SK-N-SH (cell line): ENCODE measurements around the gene S1PR5.

ENCODE experiments used
- FOXM1 ChIP-seq: IDR thresholded peaks from 2 replicates; pipeline ENCODE4 v1.4.0; 2012; ENCODE audit warnings: low read depth, mild to moderate bottlenecking
- MXI1 ChIP-seq: IDR thresholded peaks from 2 replicates; pipeline ENCODE4 v1.6.1; 2012; ENCODE audit warnings: mild to moderate bottlenecking, low read depth, low read length, improper control_type of control experiment
- RCOR1 ChIP-seq: fragments of 150-350 bp; IDR thresholded peaks from 2 replicates; pipeline ENCODE4 v1.6.1; 2017; ENCODE audit warnings: antibody characterized with exemption, low read length
- TAF1 ChIP-seq: IDR thresholded peaks from 2 replicates; pipeline ENCODE4 v1.6.1; 2012; ENCODE audit warnings: low read depth, mild to moderate bottlenecking, low read length, moderate library complexity, borderline replicate concordance
- TCF12 ChIP-seq: IDR thresholded peaks from 2 replicates; pipeline ENCODE4 v1.4.0; 2012
- TF ChIP-seq, protein P1 (sequence below): fragments of 150-350 bp; IDR thresholded peaks from 2 replicates; pipeline ENCODE4 v1.6.1; 2016; ENCODE audit warnings: mild to moderate bottlenecking, low read depth, low read length
- TF ChIP-seq, protein P2 (sequence below): fragments of 200-600 bp; sonication (generic); IDR thresholded peaks from 2 replicates; pipeline ENCODE4 v1.6.1; 2017; ENCODE audit warnings: antibody characterized with exemption, mild to moderate bottlenecking, moderate library complexity
- TF ChIP-seq, protein P3 (sequence below): IDR thresholded peaks from 2 replicates; pipeline ENCODE4 v1.6.1; 2012; ENCODE audit warnings: mild to moderate bottlenecking, low read depth, low read length, moderate library complexity
- TF ChIP-seq, protein P4 (sequence below): IDR thresholded peaks from 2 replicates; pipeline ENCODE4 v1.4.0; 2012; ENCODE audit warnings: low read depth

DNA sequence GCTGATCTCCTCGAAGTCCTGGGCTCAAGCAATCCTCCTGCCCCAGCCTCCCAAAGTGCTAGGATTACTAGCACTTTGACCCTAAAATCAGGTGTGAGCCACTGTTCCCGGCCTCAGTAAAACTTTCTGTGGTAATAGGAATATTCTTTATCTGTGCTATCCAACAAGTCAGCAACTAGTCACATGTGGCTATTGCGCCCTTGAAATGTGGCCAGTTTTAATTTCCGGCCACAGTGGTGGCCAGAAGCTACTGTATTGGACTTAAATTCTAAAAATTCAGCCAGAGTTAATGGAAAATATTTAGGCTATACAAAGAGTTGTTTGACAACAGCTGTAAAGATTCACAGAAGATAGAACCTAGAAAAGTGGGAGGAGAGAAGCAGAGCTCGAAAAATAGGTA lies 44.1 kb downstream of the S1PR5 start:
- TF ChIP-seq, protein P1, sequence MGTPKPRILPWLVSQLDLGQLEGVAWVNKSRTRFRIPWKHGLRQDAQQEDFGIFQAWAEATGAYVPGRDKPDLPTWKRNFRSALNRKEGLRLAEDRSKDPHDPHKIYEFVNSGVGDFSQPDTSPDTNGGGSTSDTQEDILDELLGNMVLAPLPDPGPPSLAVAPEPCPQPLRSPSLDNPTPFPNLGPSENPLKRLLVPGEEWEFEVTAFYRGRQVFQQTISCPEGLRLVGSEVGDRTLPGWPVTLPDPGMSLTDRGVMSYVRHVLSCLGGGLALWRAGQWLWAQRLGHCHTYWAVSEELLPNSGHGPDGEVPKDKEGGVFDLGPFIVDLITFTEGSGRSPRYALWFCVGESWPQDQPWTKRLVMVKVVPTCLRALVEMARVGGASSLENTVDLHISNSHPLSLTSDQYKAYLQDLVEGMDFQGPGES, result no peak
- TF ChIP-seq RCOR1, result no peak
- no peak for TF ChIP-seq MXI1
- TF ChIP-seq, protein P2, sequence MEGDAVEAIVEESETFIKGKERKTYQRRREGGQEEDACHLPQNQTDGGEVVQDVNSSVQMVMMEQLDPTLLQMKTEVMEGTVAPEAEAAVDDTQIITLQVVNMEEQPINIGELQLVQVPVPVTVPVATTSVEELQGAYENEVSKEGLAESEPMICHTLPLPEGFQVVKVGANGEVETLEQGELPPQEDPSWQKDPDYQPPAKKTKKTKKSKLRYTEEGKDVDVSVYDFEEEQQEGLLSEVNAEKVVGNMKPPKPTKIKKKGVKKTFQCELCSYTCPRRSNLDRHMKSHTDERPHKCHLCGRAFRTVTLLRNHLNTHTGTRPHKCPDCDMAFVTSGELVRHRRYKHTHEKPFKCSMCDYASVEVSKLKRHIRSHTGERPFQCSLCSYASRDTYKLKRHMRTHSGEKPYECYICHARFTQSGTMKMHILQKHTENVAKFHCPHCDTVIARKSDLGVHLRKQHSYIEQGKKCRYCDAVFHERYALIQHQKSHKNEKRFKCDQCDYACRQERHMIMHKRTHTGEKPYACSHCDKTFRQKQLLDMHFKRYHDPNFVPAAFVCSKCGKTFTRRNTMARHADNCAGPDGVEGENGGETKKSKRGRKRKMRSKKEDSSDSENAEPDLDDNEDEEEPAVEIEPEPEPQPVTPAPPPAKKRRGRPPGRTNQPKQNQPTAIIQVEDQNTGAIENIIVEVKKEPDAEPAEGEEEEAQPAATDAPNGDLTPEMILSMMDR, result no peak
- TF ChIP-seq TAF1, result no peak
- TF ChIP-seq FOXM1, result no peak
- TF ChIP-seq, protein P3, sequence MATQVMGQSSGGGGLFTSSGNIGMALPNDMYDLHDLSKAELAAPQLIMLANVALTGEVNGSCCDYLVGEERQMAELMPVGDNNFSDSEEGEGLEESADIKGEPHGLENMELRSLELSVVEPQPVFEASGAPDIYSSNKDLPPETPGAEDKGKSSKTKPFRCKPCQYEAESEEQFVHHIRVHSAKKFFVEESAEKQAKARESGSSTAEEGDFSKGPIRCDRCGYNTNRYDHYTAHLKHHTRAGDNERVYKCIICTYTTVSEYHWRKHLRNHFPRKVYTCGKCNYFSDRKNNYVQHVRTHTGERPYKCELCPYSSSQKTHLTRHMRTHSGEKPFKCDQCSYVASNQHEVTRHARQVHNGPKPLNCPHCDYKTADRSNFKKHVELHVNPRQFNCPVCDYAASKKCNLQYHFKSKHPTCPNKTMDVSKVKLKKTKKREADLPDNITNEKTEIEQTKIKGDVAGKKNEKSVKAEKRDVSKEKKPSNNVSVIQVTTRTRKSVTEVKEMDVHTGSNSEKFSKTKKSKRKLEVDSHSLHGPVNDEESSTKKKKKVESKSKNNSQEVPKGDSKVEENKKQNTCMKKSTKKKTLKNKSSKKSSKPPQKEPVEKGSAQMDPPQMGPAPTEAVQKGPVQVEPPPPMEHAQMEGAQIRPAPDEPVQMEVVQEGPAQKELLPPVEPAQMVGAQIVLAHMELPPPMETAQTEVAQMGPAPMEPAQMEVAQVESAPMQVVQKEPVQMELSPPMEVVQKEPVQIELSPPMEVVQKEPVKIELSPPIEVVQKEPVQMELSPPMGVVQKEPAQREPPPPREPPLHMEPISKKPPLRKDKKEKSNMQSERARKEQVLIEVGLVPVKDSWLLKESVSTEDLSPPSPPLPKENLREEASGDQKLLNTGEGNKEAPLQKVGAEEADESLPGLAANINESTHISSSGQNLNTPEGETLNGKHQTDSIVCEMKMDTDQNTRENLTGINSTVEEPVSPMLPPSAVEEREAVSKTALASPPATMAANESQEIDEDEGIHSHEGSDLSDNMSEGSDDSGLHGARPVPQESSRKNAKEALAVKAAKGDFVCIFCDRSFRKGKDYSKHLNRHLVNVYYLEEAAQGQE, result no peak
- TF ChIP-seq, protein P4, sequence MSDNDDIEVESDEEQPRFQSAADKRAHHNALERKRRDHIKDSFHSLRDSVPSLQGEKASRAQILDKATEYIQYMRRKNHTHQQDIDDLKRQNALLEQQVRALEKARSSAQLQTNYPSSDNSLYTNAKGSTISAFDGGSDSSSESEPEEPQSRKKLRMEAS, result no peak
- no peak for TF ChIP-seq TCF12
